ENCODE measurements around the gene CCDC61.

CCDC61 gene

DNA sequence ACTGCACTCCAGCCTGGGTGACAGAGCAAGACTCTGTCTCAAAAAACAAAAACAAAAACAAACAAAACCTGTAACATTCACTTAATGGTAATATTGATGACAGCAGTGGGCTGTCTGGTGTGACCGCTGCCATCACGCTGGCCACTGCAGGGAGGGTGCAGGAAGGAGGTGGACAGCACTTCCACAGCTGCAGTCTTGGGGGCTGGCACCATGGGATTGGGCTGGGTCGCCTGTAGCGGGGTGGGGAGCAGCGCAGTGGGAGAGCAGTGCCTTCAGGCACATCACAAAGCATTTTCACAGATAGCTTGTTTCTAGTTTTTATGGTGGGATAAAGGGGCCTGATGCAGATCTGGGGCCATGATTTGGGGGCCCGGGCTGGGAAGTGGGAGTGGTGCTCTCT lies 40.3 kb downstream of the CCDC61 start:
- Histone ChIP-seq H3K27ac (no peak overlapping the region), H3K27me3 (peaks cover 0 to 16% (median 0%) of the 10 kb centered on the region in 11 experiments; a peak in 3 of 22 replicates), H3K4me1 (no peaks in the 10 kb centered on the region), H3K9ac (no peak overlapping the region), H3K9me3 (replicated peaks in 1 of 11) (peaks cover 16 to 31% (median 21%) of the 10 kb centered on the region in 11 experiments), H4K20me1 (peaks cover 0 to 13% (median 0%) of the 10 kb centered on the region in 11 experiments; a peak in 1 of 22 replicates), H3K4me3 (no peak overlapping the region), H3K36me3 (peaks cover 6 to 21% (median 11%) of the 10 kb centered on the region in 11 experiments; a peak in 13 of 22 replicates), H3K4me2 (no peak overlapping the region)
- TF ChIP-seq Cebpa-rat (IDR thresholded peaks at IDR 0.05) = no peak

DNA sequence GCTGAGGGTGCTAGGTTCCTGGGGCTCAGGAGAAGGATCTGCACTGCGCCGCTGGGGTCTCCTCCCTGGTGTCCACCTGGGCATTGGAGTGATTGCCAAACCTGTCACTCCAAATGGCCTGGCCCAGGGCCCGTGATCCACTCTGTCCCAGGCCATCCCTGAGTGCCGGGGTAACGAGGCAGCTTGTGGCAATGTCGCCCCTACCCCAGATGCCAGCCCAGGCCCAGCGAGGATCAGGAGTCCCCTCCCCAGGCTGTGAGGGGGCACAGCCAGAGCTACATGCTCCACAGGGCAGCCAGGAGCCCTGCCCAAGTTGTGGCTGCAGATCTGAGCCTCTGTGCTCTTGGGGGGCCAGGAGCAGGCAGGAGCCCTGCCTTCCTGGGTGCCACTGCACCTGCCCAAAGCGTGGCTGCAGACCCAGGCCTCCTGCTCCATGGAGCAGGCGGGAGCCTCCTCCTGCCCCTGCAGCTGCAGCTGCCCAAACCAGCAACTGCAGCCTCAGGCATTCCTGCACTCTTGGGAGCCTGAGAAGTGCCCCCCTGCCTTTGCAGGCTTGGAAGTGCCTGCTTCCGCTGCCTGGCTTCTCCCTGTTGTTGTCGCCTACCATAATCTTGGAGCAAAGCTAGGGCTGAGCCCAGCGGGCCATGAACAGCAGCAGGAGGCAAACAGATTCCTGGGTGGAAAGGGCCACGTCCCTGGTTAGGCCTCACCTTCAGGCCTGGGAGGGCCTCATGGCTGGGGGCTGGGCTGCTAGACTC lies 40.9 kb downstream of the CCDC61 start:
- Histone ChIP-seq H3K4me1 (no peaks in the 10 kb centered on the region), H4K20me1 (peaks cover 0 to 13% (median 0%) of the 10 kb centered on the region in 11 experiments; a peak in 1 of 22 replicates), H3K36me3 (peaks cover 6 to 21% (median 11%) of the 10 kb centered on the region in 11 experiments; a peak in 13 of 22 replicates), H3K27me3 (peaks cover 0 to 10% (median 0%) of the 10 kb centered on the region in 11 experiments; a peak in 3 of 22 replicates), H3K9me3 (replicated peaks in 1 of 11) (peaks cover 16 to 31% (median 21%) of the 10 kb centered on the region in 11 experiments), H3K4me3 (no peak overlapping the region), H3K9ac (no peak overlapping the region), H3K4me2 (no peak overlapping the region), H3K27ac (no peak overlapping the region)
- no peak for TF ChIP-seq Cebpa-rat (IDR thresholded peaks at IDR 0.05)

DNA sequence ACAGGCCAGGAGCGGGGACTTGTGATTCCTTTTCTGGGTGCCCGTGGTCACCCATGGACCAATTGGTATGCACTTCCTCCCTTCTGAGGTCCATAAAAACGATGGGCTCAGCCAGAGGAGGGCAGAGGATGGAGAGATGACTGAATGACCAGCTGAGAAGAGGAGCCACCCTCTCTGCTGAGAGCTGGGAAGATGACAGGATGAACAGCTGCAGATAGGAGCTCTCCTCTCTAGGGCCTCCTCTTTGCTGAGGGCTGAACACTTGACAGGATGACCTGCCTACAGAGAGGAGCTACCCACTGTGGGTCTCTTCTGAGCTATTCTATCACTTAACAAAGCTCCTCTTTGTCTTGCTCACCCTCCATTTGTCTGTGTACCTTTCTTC lies 41.5 kb downstream of the CCDC61 start:
- no peak overlapping the region for H3K27ac ChIP-seq
- H3K4me3 ChIP-seq = no peak overlapping the region
- H3K9me3 ChIP-seq (replicated peaks in 1 of 11) = peaks cover 16 to 31% (median 21%) of the 10 kb centered on the region in 11 experiments
- H3K27me3 ChIP-seq = peaks cover 0 to 7% (median 0%) of the 10 kb centered on the region in 11 experiments; a peak in 2 of 22 replicates
- TF ChIP-seq Cebpa-rat (IDR thresholded peaks at IDR 0.05) = no peak
- no peaks in the 10 kb centered on the region for H3K4me1 ChIP-seq
- peaks cover 6 to 21% (median 11%) of the 10 kb centered on the region in 11 experiments; a peak in 13 of 22 replicates for H3K36me3 ChIP-seq
- H3K4me2 ChIP-seq = no peak overlapping the region
- peaks cover 0 to 13% (median 0%) of the 10 kb centered on the region in 11 experiments; a peak in 1 of 22 replicates for H4K20me1 ChIP-seq
- no peak overlapping the region for H3K9ac ChIP-seq

DNA sequence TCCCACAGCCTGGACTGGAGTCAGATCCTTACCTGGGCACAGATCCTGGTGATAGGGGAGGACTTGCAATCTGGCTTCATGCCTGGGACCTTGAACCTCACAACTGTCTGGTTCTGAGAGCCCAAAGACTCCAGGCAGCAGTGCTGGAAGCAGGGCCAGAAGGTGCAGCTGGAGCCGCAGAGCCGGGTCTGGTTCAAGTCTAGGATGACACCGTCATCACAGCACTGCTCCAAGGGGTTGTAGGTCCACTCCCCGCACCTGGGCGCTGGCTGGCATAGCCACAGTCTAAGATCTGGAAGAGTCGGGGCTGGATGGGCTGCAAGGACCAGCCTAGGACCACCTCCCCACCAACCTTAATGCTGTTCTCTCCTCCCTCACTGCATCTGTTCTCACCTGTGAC lies 44.9 kb downstream of the CCDC61 start:
- peaks cover 19 to 39% (median 32%) of the 10 kb centered on the region in 11 experiments for H3K9me3 ChIP-seq (replicated peaks in 1 of 11)
- no peak overlapping the region for H3K27ac ChIP-seq
- no peak overlapping the region for H3K9ac ChIP-seq
- no peaks in the 10 kb centered on the region for H3K4me1 ChIP-seq
- peaks cover 0 to 5% (median 0%) of the 10 kb centered on the region in 11 experiments; a peak in 3 of 22 replicates for H3K36me3 ChIP-seq
- no peak overlapping the region for H3K4me3 ChIP-seq
- TF ChIP-seq Cebpa-rat (IDR thresholded peaks at IDR 0.05) = no peak
- H3K4me2 ChIP-seq = no peak overlapping the region
- H4K20me1 ChIP-seq = peaks cover 0 to 13% (median 0%) of the 10 kb centered on the region in 11 experiments; a peak in 1 of 22 replicates
- H3K27me3 ChIP-seq = no peaks in the 10 kb centered on the region; a peak in 1 of 22 replicates

DNA sequence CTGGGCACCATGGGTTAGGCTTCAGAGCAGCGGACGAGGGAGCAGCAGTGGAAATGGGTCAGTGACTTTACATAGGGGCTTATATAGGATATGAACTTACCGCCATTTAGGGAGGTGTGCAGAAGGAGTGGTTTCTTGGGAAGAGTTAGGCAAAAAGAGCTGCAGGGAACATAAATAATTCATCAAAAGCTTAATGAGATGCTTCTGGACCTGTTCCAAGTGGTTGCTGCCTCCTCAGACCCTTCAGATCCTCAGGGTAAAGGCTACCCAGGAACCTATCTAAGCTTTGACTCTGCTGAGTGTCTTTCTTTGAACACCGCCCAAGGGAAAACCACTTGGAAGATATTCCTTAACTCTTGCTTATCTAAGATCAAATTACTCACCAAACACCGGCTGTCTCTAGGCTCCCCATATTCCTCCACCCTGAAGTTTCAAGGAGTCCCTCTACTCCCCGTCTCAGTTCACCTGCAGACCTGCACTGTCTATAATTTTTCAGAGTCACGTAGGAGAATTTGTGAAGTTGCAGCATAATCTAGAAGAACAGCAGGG lies 45.8 kb downstream of the CCDC61 start, which contains the start of gene IGFL4:
Gene IGFL4, minus strand, starts transcription at position 51 of the 549 bp plus-strand sequence. Its CDS starts 40 bp downstream, at position 11.
- Histone ChIP-seq H3K4me2 (no peak within 1 kb of the TSS), H3K4me1 (no peaks in the 10 kb centered on the region), H3K9me3 (replicated peaks in 1 of 11) (peaks cover 19 to 46% (median 36%) of the 10 kb centered on the region in 11 experiments), H3K36me3 (peaks cover 0 to 5% (median 0%) of the 10 kb centered on the region in 11 experiments; a peak in 3 of 22 replicates), H3K27ac (no peak within 1 kb of the TSS), H3K27me3 (no peaks in the 10 kb centered on the region; a peak in 1 of 22 replicates), H3K9ac (no peak within 1 kb of the TSS), H3K4me3 (no peak within 1 kb of the TSS), H4K20me1 (peaks cover 0 to 9% (median 0%) of the 10 kb centered on the region in 11 experiments; a peak in 1 of 22 replicates)
- no peak for TF ChIP-seq Cebpa-rat (IDR thresholded peaks at IDR 0.05)

DNA sequence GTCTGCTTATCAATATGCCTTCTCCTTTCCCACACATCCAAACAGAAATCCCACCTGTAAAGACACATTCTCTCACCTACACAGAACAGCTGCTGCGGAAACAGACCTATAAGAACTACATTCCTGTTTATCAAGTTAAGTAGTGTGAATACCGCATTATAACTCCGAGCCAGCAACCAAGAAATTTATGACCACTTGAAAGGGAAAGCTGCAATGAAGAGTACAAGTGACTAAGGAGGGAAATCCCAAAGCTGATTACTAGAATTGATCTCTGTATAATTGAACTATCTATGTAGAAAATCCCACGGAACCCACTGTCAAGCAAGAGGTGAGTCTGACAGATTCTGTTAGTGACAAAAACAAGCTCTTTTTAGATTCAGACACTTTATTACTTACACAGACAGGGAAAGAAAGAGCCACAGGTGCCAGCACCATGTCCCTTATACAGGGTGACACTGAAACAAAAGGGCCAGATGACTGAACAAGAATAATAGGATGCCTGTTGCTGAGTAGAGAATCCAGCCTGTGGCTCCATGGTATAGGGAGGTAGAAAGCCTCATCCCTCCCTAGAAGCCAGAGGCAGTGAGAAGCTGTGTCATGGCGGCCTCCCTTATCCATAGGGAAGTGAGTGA lies 47.1 kb downstream of the CCDC61 start:
- Histone ChIP-seq H3K9me3 (replicated peaks in 1 of 11) (peaks cover 23 to 51% (median 39%) of the 10 kb centered on the region in 11 experiments), H3K27me3 (no peaks in the 10 kb centered on the region; a peak in 1 of 22 replicates), H4K20me1 (no peaks in the 10 kb centered on the region), H3K9ac (no peak overlapping the region), H3K4me3 (no peak overlapping the region), H3K36me3 (peaks cover 0 to 5% (median 0%) of the 10 kb centered on the region in 11 experiments; a peak in 3 of 22 replicates), H3K27ac (no peak overlapping the region), H3K4me1 (no peaks in the 10 kb centered on the region), H3K4me2 (no peak overlapping the region)
- TF ChIP-seq Cebpa-rat (IDR thresholded peaks at IDR 0.05) = no peak

DNA sequence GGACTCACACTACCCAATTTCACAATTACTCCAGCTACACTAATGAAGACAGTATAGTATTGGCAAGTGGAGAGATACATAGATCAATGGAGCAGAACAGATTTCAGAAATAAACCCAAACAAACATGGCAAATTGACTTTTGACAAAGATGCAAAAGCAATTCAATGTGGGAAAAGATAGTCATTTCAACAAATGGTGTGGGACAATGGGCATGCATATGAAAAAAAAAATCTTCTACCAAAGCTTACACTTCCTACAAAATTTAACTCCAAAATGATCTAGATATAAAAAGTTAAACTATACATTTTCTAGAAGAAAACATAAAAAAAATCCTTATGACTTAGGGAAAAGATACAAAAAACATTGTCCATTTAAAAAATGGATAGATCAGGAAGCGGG lies 48.3 kb downstream of the CCDC61 start:
- Histone ChIP-seq H3K27ac (no peak overlapping the region), H3K9ac (no peak overlapping the region), H3K9me3 (replicated peaks in 1 of 11) (peaks cover 23 to 51% (median 36%) of the 10 kb centered on the region in 11 experiments), H4K20me1 (no peaks in the 10 kb centered on the region), H3K4me3 (no peak overlapping the region), H3K4me1 (no peaks in the 10 kb centered on the region), H3K36me3 (peaks cover 0 to 5% (median 0%) of the 10 kb centered on the region in 11 experiments; a peak in 3 of 22 replicates), H3K27me3 (no peaks in the 10 kb centered on the region; a peak in 1 of 22 replicates), H3K4me2 (no peak overlapping the region)
- TF ChIP-seq Cebpa-rat (IDR thresholded peaks at IDR 0.05) = no peak

DNA sequence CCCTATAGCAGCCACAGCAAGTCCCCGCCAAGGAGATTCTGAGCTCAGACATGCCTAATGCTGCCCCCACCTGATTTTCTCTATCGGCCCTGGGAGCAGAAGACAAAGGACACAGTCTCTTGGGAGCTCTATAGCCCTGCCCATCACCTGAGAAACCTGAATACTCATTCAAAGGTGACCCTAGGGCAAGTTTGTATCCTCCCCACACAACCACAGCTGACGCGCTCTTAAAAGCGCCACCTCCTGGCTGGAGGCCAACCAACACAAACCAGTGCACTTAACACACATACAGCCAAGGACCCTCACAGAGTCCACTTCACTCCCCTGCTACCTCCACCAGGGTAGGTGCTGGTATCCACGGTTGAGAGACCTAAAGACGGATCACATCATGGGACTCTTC lies 54.3 kb downstream of the CCDC61 start:
- Histone ChIP-seq H3K4me3 (no peak overlapping the region), H3K27me3 (peaks cover 0 to 18% (median 0%) of the 10 kb centered on the region in 11 experiments; a peak in 2 of 22 replicates), H3K9me3 (replicated peaks in 1 of 11) (peaks cover 4 to 34% (median 21%) of the 10 kb centered on the region in 11 experiments; a peak in 17 of 22 replicates), H3K36me3 (no peaks in the 10 kb centered on the region), H3K4me2 (peak overlapping the region in 8 of 11 experiments; percentile 32 to 66 (median 44); a peak in 14 of 22 replicates), H4K20me1 (no peaks in the 10 kb centered on the region), H3K4me1 (peaks cover 0 to 13% (median 8%) of the 10 kb centered on the region in 10 experiments; a peak in 12 of 20 replicates), H3K9ac (no peak overlapping the region), H3K27ac (no peak overlapping the region)
- no peak for TF ChIP-seq Cebpa-rat (IDR thresholded peaks at IDR 0.05)

Data from BLaER1 treated with 17β-estradiol and CSF1 and Interleukin-3, amounts not matched to agents 10 nM and 100 nM (cell line).